Muscle of leg (tissue), 11 donors: ENCODE data around the gene OMA1. TPM values are rescaled to one million over a fixed set of nuclear protein-coding genes. Genes with fewer than 3 reads are reported as not detected.
"Not testable (repeated sequence)": the region's sequence is repeated elsewhere in the genome, so short reads cannot be mapped to it uniquely, and the experiment has no call there.

Experiments
- DNase-seq: peaks from one replicate; pipeline ENCODE4 v3.0.0; 2013
- H3K27ac ChIP-seq: one replicate; pipeline ENCODE4 v1.5.1; 2013; ENCODE audit warnings: mild to moderate bottlenecking, low read length, control low read depth
- H3K27me3 ChIP-seq: one replicate; pipeline ENCODE4 v1.6.1; 2013; ENCODE audit warnings: low read length; ENCODE audit not compliant: control insufficient read depth, insufficient read depth
- H3K36me3 ChIP-seq: one replicate; pipeline ENCODE4 v1.6.1; 2013; ENCODE audit warnings: low read length; ENCODE audit not compliant: control insufficient read depth, insufficient read depth
- H3K4me1 ChIP-seq: one replicate; pipeline ENCODE4 v1.6.1; 2013; ENCODE audit warnings: low read length; ENCODE audit not compliant: control insufficient read depth, insufficient read depth
- H3K4me3 ChIP-seq: one replicate; pipeline ENCODE4 v1.5.1; 2013; ENCODE audit warnings: low read length, control low read depth
- H3K9me3 ChIP-seq: replicated peaks from 2 replicates; pipeline ENCODE4 v1.6.1; 2013; ENCODE audit warnings: low read depth, low read length; ENCODE audit not compliant: control insufficient read depth
- WGBS: methylation state at CpG from one replicate; pipeline ENCODE4 v1.1.5; 2013; ENCODE audit warnings: missing lambda C conversion rate; ENCODE audit not compliant: insufficient coverage; 5-methylcytosine and 5-hydroxymethylcytosine counted together
- polyA plus RNA-seq, 8 donors: library from polyadenylated mRNA; unstranded; fragments of 120-200 nt; gene quantifications; one replicate each; pipeline versions ENCODE4 v1.2.1 to v1.2.3, GENCODE V29; 2013; ENCODE audit warnings: inconsistent platforms in 1 of 8, low replicate concordance in 1 of 8; ENCODE audit not compliant: insufficient read length in 8 of 8, insufficient read depth in 1 of 8
- total RNA-seq: library from RNA; stranded (reverse); fragments of 120-200 nt; gene quantifications from one replicate; pipeline ENCODE4 v1.2.4, GENCODE V29; 2013

Gene OMA1
- total and polyA plus RNA-seq, 9 donors: 9.3 to 28.6 (median 17.4) TPM

GRCh38 chr1:58531842-58532241 lies 14.7 kb downstream of the OMA1 start:
- H3K27me3 ChIP-seq, H3K4me3 ChIP-seq, H3K36me3 ChIP-seq, H3K9me3 ChIP-seq, DNase-seq, H3K27ac ChIP-seq, H3K4me1 ChIP-seq: not testable (repeated sequence)
- no CpG with 5 or more reads among the region's 1 CpG for WGBS

- Histone ChIP-seq H3K27ac (no peak overlapping the region), H3K4me3 (no peak overlapping the region), H3K9me3 (no peaks in the 10 kb centered on the region), H3K36me3 (no peaks in the 10 kb centered on the region), H3K4me1 (no peaks in the 10 kb centered on the region), H3K27me3 (no peaks in the 10 kb centered on the region)
- WGBS: no CpG with 5 or more reads among the region's 1 CpG
- no peak for DNase-seq
Measured at GRCh38 chr1:58529284-58529683, 17.2 kb downstream of the OMA1 start.

GRCh38 chr1:58528518-58528917 lies 18.0 kb downstream of the OMA1 start:
- DNase-seq: no peak
- no CpG with 5 or more reads among the region's 3 CpGs for WGBS

GRCh38 chr1:58524353-58524945 lies 22.1 kb downstream of the OMA1 start:
- no peak for DNase-seq
- H3K4me1 ChIP-seq: no peaks in the 10 kb centered on the region
- WGBS: 51% methylated on average over 2 of the region's 3 CpGs
- H3K9me3 ChIP-seq: no peaks in the 10 kb centered on the region
- H3K4me3 ChIP-seq: no peak overlapping the region
- no peak overlapping the region for H3K27ac ChIP-seq
- H3K36me3 ChIP-seq: no peaks in the 10 kb centered on the region
- no peaks in the 10 kb centered on the region for H3K27me3 ChIP-seq

More at GRCh38 chr1:58528518-58528917, 18.0 kb downstream of the OMA1 start:
- H3K4me1 ChIP-seq: no peaks in the 10 kb centered on the region
- H3K36me3 ChIP-seq: no peaks in the 10 kb centered on the region
- H3K9me3 ChIP-seq: no peaks in the 10 kb centered on the region
- no peak overlapping the region for H3K4me3 ChIP-seq
- no peak overlapping the region for H3K27ac ChIP-seq
- no peaks in the 10 kb centered on the region for H3K27me3 ChIP-seq

- no peaks in the 10 kb centered on the region for H3K27me3 ChIP-seq
- DNase-seq: peak; percentile 84
- no peak overlapping the region for H3K4me3 ChIP-seq
- peaks cover 2% of the 10 kb centered on the region for H3K9me3 ChIP-seq
- H3K4me1 ChIP-seq: no peaks in the 10 kb centered on the region
- 0% methylated on average over 1 of the region's 2 CpGs for WGBS
- H3K36me3 ChIP-seq: peaks cover 3% of the 10 kb centered on the region
- H3K27ac ChIP-seq: no peak overlapping the region
Measured at GRCh38 chr1:58515794-58516401, 30.6 kb downstream of the OMA1 start.

- H3K4me1 ChIP-seq: no peaks in the 10 kb centered on the region
- H3K27ac ChIP-seq: no peak overlapping the region
- no peak for DNase-seq
- peaks cover 2% of the 10 kb centered on the region for H3K9me3 ChIP-seq
- H3K36me3 ChIP-seq: peaks cover 3% of the 10 kb centered on the region
- no peaks in the 10 kb centered on the region for H3K27me3 ChIP-seq
- no peak overlapping the region for H3K4me3 ChIP-seq
Measured at GRCh38 chr1:58513956-58514355, 32.6 kb downstream of the OMA1 start.

- no peaks in the 10 kb centered on the region for H3K27me3 ChIP-seq
- H3K9me3 ChIP-seq: peaks cover 2% of the 10 kb centered on the region
- H3K4me1 ChIP-seq: peaks cover 3% of the 10 kb centered on the region
- 89% methylated on average over 3 of the region's 3 CpGs for WGBS
- peaks cover 12% of the 10 kb centered on the region for H3K36me3 ChIP-seq
- H3K27ac ChIP-seq: no peak overlapping the region
- H3K4me3 ChIP-seq: no peak overlapping the region
- DNase-seq: no peak
Measured at GRCh38 chr1:58508629-58509028, 37.9 kb downstream of the OMA1 start.

GRCh38 chr1:58505286-58505685 lies 41.2 kb downstream of the OMA1 start:
- H3K36me3 ChIP-seq: peaks cover 13% of the 10 kb centered on the region

GRCh38 chr1:58502519-58502918 lies 44.0 kb downstream of the OMA1 start:
- H3K4me3 ChIP-seq: no peak overlapping the region

More at GRCh38 chr1:58505286-58505685, 41.2 kb downstream of the OMA1 start:
- H3K9me3 ChIP-seq: no peaks in the 10 kb centered on the region
- peaks cover 3% of the 10 kb centered on the region for H3K4me1 ChIP-seq
- no peak overlapping the region for H3K4me3 ChIP-seq
- no peak for DNase-seq
- no CpG with 5 or more reads among the region's 4 CpGs for WGBS
- H3K27me3 ChIP-seq: no peaks in the 10 kb centered on the region
- no peak overlapping the region for H3K27ac ChIP-seq

GRCh38 chr1:58500043-58500442 lies 46.5 kb downstream of the OMA1 start:
- Histone ChIP-seq H3K27ac (no peak overlapping the region), H3K4me1 (no peaks in the 10 kb centered on the region), H3K27me3 (no peaks in the 10 kb centered on the region), H3K4me3 (no peak overlapping the region), H3K36me3 (peaks cover 6% of the 10 kb centered on the region), H3K9me3 (no peaks in the 10 kb centered on the region)
- no CpG with 5 or more reads among the region's 1 CpG for WGBS
- no peak for DNase-seq

More at GRCh38 chr1:58502519-58502918, 44.0 kb downstream of the OMA1 start:
- no peak for DNase-seq
- no peaks in the 10 kb centered on the region for H3K9me3 ChIP-seq
- no peak overlapping the region for H3K27ac ChIP-seq
- peaks cover 6% of the 10 kb centered on the region for H3K36me3 ChIP-seq
- H3K27me3 ChIP-seq: no peaks in the 10 kb centered on the region
- H3K4me1 ChIP-seq: no peaks in the 10 kb centered on the region

- no peaks in the 10 kb centered on the region for H3K9me3 ChIP-seq
- H3K36me3 ChIP-seq: peaks cover 4% of the 10 kb centered on the region
- H3K27me3 ChIP-seq: no peaks in the 10 kb centered on the region
- no peak for DNase-seq
- H3K4me1 ChIP-seq: no peaks in the 10 kb centered on the region
- WGBS: no CpG with 5 or more reads among the region's 4 CpGs
- H3K27ac ChIP-seq: no peak overlapping the region
- H3K4me3 ChIP-seq: no peak overlapping the region
Measured at GRCh38 chr1:58497499-58497898, 49.0 kb downstream of the OMA1 start.
